Measurements from ENCODE around the gene DOHH.

GRCh38 chr19:3483226-3483628, 17.2 kb downstream of the DOHH start, which contains the start of gene SMIM44:
- TF ChIP-seq POLR2A (IDR thresholded peaks at IDR 0.05) (no peak), POLR2AphosphoS5 (IDR thresholded peaks at IDR 0.05) (no peak), CTCF (IDR thresholded peaks at IDR 0.05) (no peak)

All from gastroesophageal sphincter (tissue), 3 donors.